Activated CD4-positive, alpha-beta T cell treated with anti-CD3 and anti-CD28 coated beads, Interleukin-2, amount 50 U/mL, for 1 hour (primary cell): ENCODE results near the gene STOX2.

ENCODE experiments used
- DNase-seq: peaks from one replicate; pipeline ENCODE4 v3.0.0-alpha.2; 2020

The STOX2 gene

GRCh38 chr4:183898456-183898855, 6.7 kb upstream of the STOX2 start:
- DNase-seq: no peak

- no peak for DNase-seq
Measured at GRCh38 chr4:183903021-183903760, 1.9 kb upstream of the STOX2 start.

- no peak for DNase-seq
Measured at GRCh38 chr4:183905593-183906488, 734 bp downstream of the STOX2 start.

- no peak for DNase-seq
Measured at GRCh38 chr4:183906489-183906738, 1.3 kb downstream of the STOX2 start.

DNA sequence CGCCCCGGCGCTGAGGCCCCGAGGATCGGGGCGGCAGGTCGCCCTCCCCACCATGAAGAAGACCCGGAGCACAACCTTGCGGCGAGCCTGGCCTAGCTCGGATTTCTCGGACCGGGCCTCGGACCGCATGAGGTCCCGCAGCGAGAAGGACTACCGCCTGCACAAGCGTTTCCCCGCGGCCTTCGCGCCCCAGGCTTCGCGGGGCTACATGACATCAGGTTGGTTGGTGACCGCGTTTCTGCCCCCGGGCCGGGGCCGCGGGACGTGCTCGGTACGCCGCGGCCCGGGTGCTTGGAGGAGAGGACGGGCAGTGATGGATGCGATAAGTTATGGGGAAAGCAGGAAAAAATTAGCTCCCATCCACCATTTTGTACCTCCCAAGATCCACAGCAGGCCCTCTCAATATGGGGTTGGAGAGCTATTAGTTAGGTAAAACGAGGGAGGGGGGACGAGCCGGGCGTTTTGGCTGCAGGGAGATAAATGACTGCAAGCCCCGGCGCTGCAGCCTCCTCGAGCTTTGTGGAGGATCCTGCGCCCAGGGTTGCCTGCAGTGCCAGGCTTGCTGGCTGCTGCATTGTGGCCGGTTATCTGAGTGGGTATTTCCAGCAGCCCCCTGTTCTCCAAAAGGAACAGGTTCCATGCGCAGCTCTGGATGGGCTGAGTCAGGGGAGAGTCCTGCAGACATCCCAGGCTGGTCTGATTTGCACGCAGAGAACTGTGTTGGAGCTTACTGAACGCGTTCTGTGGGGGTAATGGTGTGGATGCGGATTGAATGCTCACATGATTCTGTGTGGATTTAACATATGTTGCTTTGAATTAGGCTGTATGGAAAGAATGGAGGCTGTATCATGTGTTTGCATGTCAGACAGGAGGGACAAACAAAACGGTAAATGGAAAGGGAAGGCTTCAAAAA, 1.9 kb downstream of the STOX2 start:
- DNase-seq: no peak

GRCh38 chr4:183907871-183908683, 3.0 kb downstream of the STOX2 start:
- DNase-seq: no peak

DNA sequence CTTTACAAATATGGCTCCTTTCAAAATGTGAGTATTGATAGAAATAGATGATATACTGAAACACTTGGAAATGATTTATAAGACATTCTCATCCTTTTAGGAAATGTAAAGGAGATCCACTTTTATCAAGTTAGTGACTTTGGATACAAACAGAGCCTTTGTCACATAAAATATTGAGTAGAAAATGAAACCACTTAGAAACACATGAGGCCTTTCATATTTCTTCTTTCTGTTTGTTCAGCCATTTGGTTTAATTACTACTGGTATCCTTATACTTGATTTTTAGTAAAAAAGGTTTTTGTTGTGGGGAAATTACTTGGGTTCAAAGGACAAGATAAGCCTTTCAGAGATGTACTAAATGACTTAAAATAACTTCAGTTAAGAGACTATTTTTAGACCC, 4.1 kb downstream of the STOX2 start:
- DNase-seq: no peak

- no peak for DNase-seq
Measured at GRCh38 chr4:183909801-183910200, 4.7 kb downstream of the STOX2 start.

DNA sequence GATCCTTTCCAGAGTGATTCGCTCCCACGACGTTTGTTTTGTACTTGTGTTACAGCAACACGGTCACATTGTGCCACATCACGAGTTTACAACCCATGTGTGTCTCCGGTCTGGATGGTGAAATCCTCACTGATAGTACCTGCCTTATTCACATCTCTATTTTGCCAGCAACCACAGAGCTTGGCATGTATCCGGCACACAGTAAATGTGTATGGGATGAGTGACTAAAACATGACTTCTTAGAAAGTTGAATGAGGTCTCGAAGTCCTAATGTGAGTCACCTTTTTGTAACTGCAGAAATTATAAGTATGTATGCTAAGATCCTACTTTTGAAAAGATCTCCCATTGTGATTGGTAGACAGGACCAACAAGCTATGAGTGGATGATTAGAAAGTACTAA, 7.5 kb downstream of the STOX2 start:
- no peak for DNase-seq

DNA sequence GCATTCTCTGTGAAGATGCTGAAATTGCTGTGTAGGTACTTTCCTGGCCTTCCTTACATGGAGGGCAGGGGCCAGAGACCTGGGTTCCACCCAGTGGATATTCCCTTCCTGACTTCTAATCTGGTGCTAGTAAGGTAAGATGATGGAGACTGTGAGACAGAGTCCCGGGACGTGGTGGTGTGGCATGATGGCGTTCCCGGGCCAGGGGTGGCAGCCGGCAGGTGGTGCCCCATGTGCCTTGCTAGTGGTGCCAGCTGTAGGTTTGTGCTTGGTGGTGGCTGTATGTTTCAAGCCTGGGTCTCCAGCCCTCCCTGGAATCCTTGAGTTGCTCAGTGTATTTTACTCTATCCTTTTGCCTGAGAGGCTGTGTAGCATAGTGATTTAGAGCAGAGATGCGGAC, 10.9 kb downstream of the STOX2 start:
- DNase-seq: no peak

DNA sequence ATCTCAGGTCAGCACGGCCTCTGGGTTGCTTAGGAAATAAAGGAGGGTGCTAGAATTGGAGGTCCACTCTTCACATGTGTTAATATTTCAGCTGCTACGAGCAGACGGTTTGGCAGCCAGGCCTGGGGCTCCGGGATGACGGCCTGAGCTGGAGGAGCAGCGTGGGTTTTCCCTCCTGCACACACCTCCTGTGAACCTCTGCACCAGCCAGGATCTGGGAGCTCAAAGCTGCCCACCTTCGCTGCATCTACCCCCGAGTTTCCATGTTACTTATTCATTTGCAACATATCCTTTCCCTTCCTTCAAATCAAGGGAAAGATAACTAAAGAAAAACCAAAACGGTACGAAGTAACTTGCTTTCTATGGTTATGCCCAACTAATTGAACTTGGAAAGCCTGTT, 13.6 kb downstream of the STOX2 start:
- DNase-seq: no peak

GRCh38 chr4:183919141-183919540, 14.0 kb downstream of the STOX2 start:
- no peak for DNase-seq

DNA sequence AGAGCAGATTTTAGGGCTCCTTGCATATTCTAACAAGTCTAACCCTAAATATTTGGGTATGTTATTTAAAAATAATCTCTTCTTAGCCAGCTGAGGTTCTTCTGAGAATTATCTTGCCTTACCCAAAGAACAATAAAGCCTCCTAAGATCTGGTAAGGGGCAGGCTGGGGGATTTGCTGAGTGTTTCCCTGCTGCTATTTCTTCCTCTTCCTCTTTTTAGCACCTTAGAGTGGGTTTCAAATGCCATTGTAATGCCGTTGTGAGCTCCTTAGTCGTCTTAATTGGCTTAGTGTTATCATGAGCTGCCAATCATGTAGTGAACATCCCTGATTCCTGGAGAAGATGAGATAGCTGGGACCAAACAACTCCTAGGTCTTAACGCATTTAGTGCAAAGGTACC, 15.4 kb downstream of the STOX2 start:
- DNase-seq: no peak

DNA sequence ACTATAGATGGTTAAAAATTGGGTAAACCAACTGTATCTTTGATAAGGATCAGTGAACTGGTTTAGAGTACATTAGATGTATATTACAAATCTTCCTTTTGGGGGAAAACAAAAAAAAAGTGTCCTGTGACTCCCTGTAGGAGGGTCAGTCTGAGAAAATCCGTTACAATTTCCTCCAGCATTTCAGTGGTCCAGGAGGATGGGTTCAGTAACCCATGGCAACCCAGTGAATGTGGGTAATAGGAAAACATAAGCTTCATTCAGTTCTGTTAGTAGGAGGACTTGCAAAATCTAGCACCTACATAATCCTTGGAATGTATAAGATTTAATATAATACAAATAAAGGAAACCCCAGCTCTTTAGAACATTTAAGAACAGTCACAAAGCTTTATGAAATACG, 16.2 kb downstream of the STOX2 start:
- no peak for DNase-seq

DNA sequence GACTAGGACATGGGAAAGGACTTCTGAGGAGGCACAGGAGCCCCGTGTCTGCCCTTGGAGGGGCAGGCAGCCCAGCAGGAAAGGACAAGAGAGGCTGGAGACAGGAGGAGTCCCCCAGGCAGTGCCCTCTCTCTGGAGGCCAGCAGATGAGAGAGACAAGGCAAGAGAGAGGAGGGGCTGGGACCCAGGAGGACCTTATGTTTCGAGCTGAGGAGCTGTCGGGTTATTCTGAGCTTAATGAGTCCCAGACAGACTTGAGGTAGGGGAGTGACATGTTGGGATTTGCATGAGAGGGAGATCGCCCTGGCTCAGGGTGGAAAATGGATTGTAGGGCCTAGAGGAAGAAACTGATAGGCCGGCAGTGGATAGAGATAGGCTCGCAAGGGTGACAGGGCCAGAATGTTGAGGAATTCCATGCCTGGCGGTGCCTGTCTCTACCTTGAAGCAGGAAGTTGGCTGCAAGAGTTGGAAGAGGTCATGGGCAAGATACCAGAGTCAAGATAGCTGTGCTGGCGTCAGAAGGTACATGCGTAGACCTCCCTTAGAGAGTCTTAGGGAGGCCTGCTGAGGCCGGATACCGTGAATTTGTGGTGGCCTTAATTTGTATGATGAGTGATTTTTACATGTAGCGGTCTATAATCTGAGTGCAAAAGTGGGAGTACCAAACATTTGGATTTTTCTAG, 19.4 kb downstream of the STOX2 start:
- no peak for DNase-seq

DNA sequence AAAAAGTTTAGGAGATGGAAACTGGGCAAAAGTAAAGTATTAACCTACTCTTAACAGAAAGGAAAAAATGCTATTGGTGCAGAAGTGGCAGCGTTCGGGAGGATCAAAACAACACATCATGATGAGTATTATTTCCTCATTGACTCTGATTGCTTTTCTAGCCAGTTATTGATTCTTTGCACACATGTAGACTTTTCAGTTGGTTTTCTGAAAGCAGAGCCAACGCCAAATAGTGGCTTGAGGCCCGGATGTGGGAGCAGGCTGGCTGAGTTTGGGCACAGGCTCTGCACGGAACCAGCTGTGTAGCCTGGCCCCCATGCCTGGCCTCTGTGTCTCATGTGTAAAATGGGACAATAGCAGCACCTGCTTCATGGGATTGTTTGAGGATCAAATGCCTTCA, 21.8 kb downstream of the STOX2 start:
- no peak for DNase-seq

DNA sequence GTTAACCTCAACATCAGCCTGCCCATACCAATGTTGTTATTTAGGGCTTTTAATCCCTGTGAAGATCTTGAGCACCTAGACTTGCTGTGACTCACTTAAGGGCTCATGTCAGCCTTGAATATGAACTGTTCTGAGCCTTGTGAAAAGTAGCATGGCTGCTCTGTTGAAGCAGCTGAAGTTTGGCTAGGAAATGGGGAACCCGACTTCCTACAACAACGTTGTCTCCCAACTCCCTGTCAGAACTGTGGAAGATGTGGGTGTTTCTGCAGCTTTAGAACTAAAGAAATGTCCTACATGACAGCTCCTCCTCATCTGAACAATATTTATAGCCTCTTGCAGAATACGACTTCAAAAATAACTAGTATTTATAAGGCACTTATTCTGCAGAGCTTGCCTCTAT, 27.5 kb downstream of the STOX2 start:
- DNase-seq: no peak

GRCh38 chr4:183934761-183935160, 29.7 kb downstream of the STOX2 start:
- no peak for DNase-seq

- no peak for DNase-seq
Measured at GRCh38 chr4:183935355-183936005, 30.4 kb downstream of the STOX2 start.

- DNase-seq: no peak
Measured at GRCh38 chr4:183936047-183936446, 30.9 kb downstream of the STOX2 start.

- DNase-seq: no peak
Measured at GRCh38 chr4:183936574-183937345, 31.7 kb downstream of the STOX2 start.
